Neural progenitor cell (in vitro differentiated cells): ENCODE measurements around the gene GABBR2. TPM values are rescaled to one million over a fixed set of nuclear protein-coding genes. Genes with fewer than 3 reads are reported as not detected.

Experiments
- DNase-seq: peaks from one replicate; pipeline ENCODE4 v3.0.0-alpha.2; 2016; ENCODE audit warnings: low spot score
- H2AFZ ChIP-seq: fragments of 200-600 bp; sonication (generic); replicated peaks from 2 replicates; pipeline ENCODE4 v1.6.1; 2016; ENCODE audit warnings: antibody characterized with exemption
- H3F3A ChIP-seq: fragments of 200-600 bp; sonication (generic); 2 replicates; pipeline ENCODE4 v1.6.1; 2016; ENCODE audit warnings: antibody characterized with exemption, low read depth
- H3K27ac ChIP-seq: fragments of 200-600 bp; sonication (generic); 2 replicates; pipeline ENCODE4 v1.5.1; 2016; ENCODE audit warnings: mild to moderate bottlenecking
- H3K27me3 ChIP-seq: fragments of 200-600 bp; sonication (generic); 2 replicates; pipeline ENCODE4 v1.6.1; 2016; ENCODE audit warnings: mild to moderate bottlenecking, moderate library complexity
- H3K36me3 ChIP-seq: fragments of 200-600 bp; sonication (generic); 2 replicates; pipeline ENCODE4 v1.5.1; 2016
- H3K4me1 ChIP-seq: fragments of 200-600 bp; sonication (generic); 2 replicates; pipeline ENCODE4 v1.6.1; 2016; ENCODE audit warnings: mixed run types
- H3K4me2 ChIP-seq: fragments of 200-600 bp; sonication (generic); 2 replicates; pipeline ENCODE4 v1.6.1; 2016
- H3K4me3 ChIP-seq: fragments of 200-600 bp; sonication (generic); 2 replicates; pipeline ENCODE4 v1.5.1; 2016
- H3K79me2 ChIP-seq: fragments of 200-600 bp; sonication (generic); 2 replicates; pipeline ENCODE4 v1.6.1; 2016; ENCODE audit warnings: low read depth
- H3K9ac ChIP-seq: fragments of 200-600 bp; sonication (generic); 2 replicates; pipeline ENCODE4 v1.6.1; 2016
- H3K9me3 ChIP-seq: fragments of 200-600 bp; sonication (generic); 2 replicates; pipeline ENCODE4 v1.5.1; 2016; ENCODE audit warnings: low read depth
- H4K20me1 ChIP-seq: fragments of 200-600 bp; sonication (generic); 2 replicates; pipeline ENCODE4 v1.6.1; 2016; ENCODE audit warnings: low read depth
- H3K27ac Mint-ChIP-seq: 3 replicates; pipeline ENCODE4 v1.8.0; 2021; ENCODE audit warnings: mixed read lengths
- H3K27me3 Mint-ChIP-seq: 2 replicates; pipeline ENCODE4 v1.8.0; 2022; ENCODE audit warnings: low read depth, mild to moderate bottlenecking, inconsistent platforms, moderate library complexity, mixed read lengths; ENCODE audit not compliant: insufficient read depth
- H3K36me3 Mint-ChIP-seq: 3 replicates; pipeline ENCODE4 v1.8.0; 2021; ENCODE audit warnings: mixed read lengths
- H3K4me1 Mint-ChIP-seq: 3 replicates; pipeline ENCODE4 v1.8.0; 2021; ENCODE audit warnings: mixed read lengths
- H3K4me3 Mint-ChIP-seq: 3 replicates; pipeline ENCODE4 v1.8.0; 2021; ENCODE audit warnings: mild to moderate bottlenecking, moderate library complexity, mixed read lengths
- H3K9me3 Mint-ChIP-seq: 3 replicates; pipeline ENCODE4 v1.8.0; 2020; ENCODE audit warnings: mixed read lengths
- CTCF ChIP-seq: fragments of 200-600 bp; sonication (generic); IDR thresholded peaks from 2 replicates; pipeline ENCODE4 v1.5.1; 2017; ENCODE audit warnings: antibody characterized with exemption, mild to moderate bottlenecking
- EZH2 ChIP-seq: fragments of 200-600 bp; sonication (generic); IDR thresholded peaks from 2 replicates; pipeline ENCODE4 v1.6.1; 2017; ENCODE audit warnings: antibody characterized with exemption, mild to moderate bottlenecking, moderate library complexity
- EZH2phosphoT487 ChIP-seq: fragments of 200-600 bp; sonication (generic); IDR thresholded peaks from 2 replicates; pipeline ENCODE4 v1.6.1; 2017; ENCODE audit warnings: antibody characterized with exemption
- total RNA-seq: library from RNA; depleted of rRNA; stranded (reverse); fragments of >200 nt; gene quantifications from 2 replicates; pipeline ENCODE4 v1.2.3, GENCODE V29; 2015; ENCODE audit warnings: low replicate concordance

The GABBR2 gene
- total RNA-seq, 1 donor from 2014 or later, result not detected

- Histone ChIP-seq H2AFZ (no peak overlapping the region), H3K27me3 (peaks cover 5% of the 10 kb centered on the region), H4K20me1 (no peaks in the 10 kb centered on the region), H3K36me3 (no peaks in the 10 kb centered on the region), H3K4me3 (no peak overlapping the region), H3K79me2 (no peaks in the 10 kb centered on the region), H3K27ac (no peak overlapping the region), H3K9ac (no peak overlapping the region), H3K4me1 (peaks cover 18% of the 10 kb centered on the region), H3F3A (peaks cover 16% of the 10 kb centered on the region), H3K9me3 (no peaks in the 10 kb centered on the region), H3K4me2 (no peak overlapping the region)
- no peak overlapping the region for H3K4me3 Mint-ChIP-seq
- peak overlapping the region; percentile 57 for H3K27ac Mint-ChIP-seq
- H3K9me3 Mint-ChIP-seq, result no peaks in the 10 kb centered on the region
- no peaks in the 10 kb centered on the region for H3K27me3 Mint-ChIP-seq
- H3K36me3 Mint-ChIP-seq, result no peaks in the 10 kb centered on the region
- TF ChIP-seq CTCF (no peak), EZH2phosphoT487 (no peak), EZH2 (no peak)
- H3K4me1 Mint-ChIP-seq, result peaks cover 19% of the 10 kb centered on the region
- no peak for DNase-seq
These were observed 152.9 kb downstream of the GABBR2 start for GRCh38 chr9:98555651-98556465.

DNA sequence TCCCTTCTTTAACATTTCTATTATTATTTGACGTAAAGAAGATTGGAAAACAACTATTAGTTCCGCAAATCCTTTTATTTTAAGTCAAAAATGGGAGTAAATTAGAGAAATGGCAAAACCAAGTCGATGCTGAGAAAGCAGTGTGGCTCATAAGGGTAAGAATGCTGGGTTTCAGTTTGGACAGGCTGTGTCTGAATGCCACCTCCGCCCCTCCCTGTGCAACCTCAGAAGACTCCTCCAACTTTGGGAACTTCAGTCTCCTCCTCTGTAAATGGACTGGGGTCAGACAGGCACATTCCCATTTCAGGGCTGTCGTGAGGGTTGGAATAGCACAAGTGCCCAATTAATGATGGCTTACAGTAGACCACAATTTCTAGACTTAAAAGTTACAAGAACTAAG, 154.0 kb downstream of the GABBR2 start:
- Histone ChIP-seq H3K4me3 (no peak overlapping the region), H2AFZ (no peak overlapping the region), H4K20me1 (no peaks in the 10 kb centered on the region), H3K4me2 (no peak overlapping the region), H3F3A (peaks cover 16% of the 10 kb centered on the region), H3K79me2 (no peaks in the 10 kb centered on the region), H3K27ac (no peak overlapping the region), H3K27me3 (peaks cover 5% of the 10 kb centered on the region), H3K4me1 (peaks cover 18% of the 10 kb centered on the region), H3K36me3 (no peaks in the 10 kb centered on the region), H3K9ac (no peak overlapping the region), H3K9me3 (no peaks in the 10 kb centered on the region)
- Mint-ChIP-seq H3K27me3 (no peaks in the 10 kb centered on the region), H3K36me3 (no peaks in the 10 kb centered on the region), H3K9me3 (no peaks in the 10 kb centered on the region), H3K4me3 (no peak overlapping the region), H3K4me1 (peaks cover 19% of the 10 kb centered on the region), H3K27ac (no peak overlapping the region)
- TF ChIP-seq EZH2 (no peak), CTCF (no peak), EZH2phosphoT487 (no peak)
- DNase-seq, result no peak

- H3K9ac ChIP-seq, result no peak overlapping the region
- H3K36me3 Mint-ChIP-seq, result no peaks in the 10 kb centered on the region
- peak overlapping the region; percentile 54 for H3K4me2 ChIP-seq
These were observed 156.4 kb downstream of the GABBR2 start for GRCh38 chr9:98552331-98552730.

More at GRCh38 chr9:98552331-98552730, 156.4 kb downstream of the GABBR2 start:
- Mint-ChIP-seq H3K4me1 (peaks cover 19% of the 10 kb centered on the region), H3K27ac (no peak overlapping the region), H3K27me3 (no peaks in the 10 kb centered on the region), H3K4me3 (no peak overlapping the region), H3K9me3 (no peaks in the 10 kb centered on the region)
- Histone ChIP-seq H2AFZ (no peak overlapping the region), H3K4me3 (no peak overlapping the region), H3K79me2 (no peaks in the 10 kb centered on the region), H3K9me3 (no peaks in the 10 kb centered on the region), H4K20me1 (no peaks in the 10 kb centered on the region), H3K27ac (peak overlapping the region; percentile 85), H3K4me1 (peaks cover 18% of the 10 kb centered on the region), H3K36me3 (no peaks in the 10 kb centered on the region), H3K27me3 (peaks cover 5% of the 10 kb centered on the region), H3F3A (peaks cover 16% of the 10 kb centered on the region)
- TF ChIP-seq EZH2, result no peak
- no peak for TF ChIP-seq CTCF
- TF ChIP-seq EZH2phosphoT487, result no peak
- DNase-seq, result peak; percentile 71
